Natural killer cell (primary cell): Measurements from ENCODE around the gene RPL22. TPM values are rescaled to one million over a fixed set of nuclear protein-coding genes. Genes with fewer than 3 reads are reported as not detected.

Source experiments
- ATAC-seq, 3 donors: fragments of 150-1000 bp in 2 of 3; fragments of 200-7000 bp in 1 of 3; cut with Tn5 transposase; 1 replicate in 1 of 3; 2 replicates in 2 of 3; pipeline ENCODE4 v1.10.0; 2021; ENCODE audit warnings: mild to moderate bottlenecking in 2 of 3, moderate library complexity in 2 of 3
- DNase-seq, 2 donors: peaks; one replicate each; pipeline versions ENCODE4 v3.0.0 to v3.0.0-alpha.2; 2013 to 2021; ENCODE audit warnings: mixed read lengths in 1 of 2
- H3K27ac ChIP-seq: one replicate; pipeline ENCODE4 v1.5.1; 2013; ENCODE audit warnings: mild to moderate bottlenecking, low read length
- H3K27me3 ChIP-seq: one replicate; pipeline ENCODE4 v1.6.1; 2013; ENCODE audit warnings: low read length; ENCODE audit not compliant: control insufficient read depth, insufficient read depth
- H3K36me3 ChIP-seq: one replicate; pipeline ENCODE4 v1.6.1; 2013; ENCODE audit warnings: low read length; ENCODE audit not compliant: control insufficient read depth, insufficient read depth
- H3K4me1 ChIP-seq: one replicate; pipeline ENCODE4 v1.6.1; 2013; ENCODE audit warnings: low read length; ENCODE audit not compliant: control insufficient read depth, insufficient read depth
- H3K4me3 ChIP-seq: one replicate; pipeline ENCODE4 v1.5.1; 2013; ENCODE audit warnings: low read length
- H3K9me3 ChIP-seq: one replicate; pipeline ENCODE4 v1.6.1; 2013; ENCODE audit warnings: low read length; ENCODE audit not compliant: control insufficient read depth, insufficient read depth
- H3K27ac Mint-ChIP-seq, 2 donors: one replicate each; pipeline ENCODE4 v1.8.0; 2022; ENCODE audit warnings: mild to moderate bottlenecking in 2 of 2, mixed read lengths in 2 of 2, moderate library complexity in 1 of 2
- H3K27me3 Mint-ChIP-seq, 2 donors: one replicate each; pipeline ENCODE4 v1.8.0; 2022; ENCODE audit warnings: low read depth in 2 of 2, mixed read lengths in 2 of 2
- H3K36me3 Mint-ChIP-seq: one replicate; pipeline ENCODE4 v1.8.0; 2022; ENCODE audit warnings: mixed read lengths
- H3K4me1 Mint-ChIP-seq, 2 donors: one replicate each; pipeline ENCODE4 v1.8.0; 2022; ENCODE audit warnings: mixed read lengths in 2 of 2
- H3K4me3 Mint-ChIP-seq: one replicate; pipeline ENCODE4 v1.8.0; 2022; ENCODE audit warnings: mild to moderate bottlenecking, moderate library complexity, mixed read lengths
- H3K9me3 Mint-ChIP-seq, 2 donors: one replicate each; pipeline ENCODE4 v1.8.0; 2022; ENCODE audit warnings: mixed read lengths in 2 of 2
- WGBS: methylation state at CpG from one replicate; pipeline ENCODE4 v1.1.7; 2013; ENCODE audit warnings: missing lambda C conversion rate; ENCODE audit not compliant: insufficient coverage; 5-methylcytosine and 5-hydroxymethylcytosine counted together
- intact Hi-C: fragments of 100-400 bp; cut with micrococcal nuclease; formaldehyde crosslinking; loops from one replicate; pipeline ENCODE4 v1.14.2; 2022
- total RNA-seq, 4 donors: library from RNA; stranded (reverse); fragments of 120-200 nt in 1 of 4; gene quantifications; one replicate each; pipeline versions ENCODE4 v1.2.3 to v1.2.4, GENCODE V29; 2013 to 2022
- TF ChIP-seq, protein P1 (sequence below): fragments of 200-600 bp; IDR thresholded peaks from one replicate; pipeline ENCODE4 v1.8.0; 2022; ENCODE audit warnings: antibody characterized with exemption

RPL22 gene
- total RNA-seq, 3 donors from 2014 or later (not counting 1 experiment from before 2014, with no cell fraction given), result 210 to 239 (median 228) TPM

DNA sequence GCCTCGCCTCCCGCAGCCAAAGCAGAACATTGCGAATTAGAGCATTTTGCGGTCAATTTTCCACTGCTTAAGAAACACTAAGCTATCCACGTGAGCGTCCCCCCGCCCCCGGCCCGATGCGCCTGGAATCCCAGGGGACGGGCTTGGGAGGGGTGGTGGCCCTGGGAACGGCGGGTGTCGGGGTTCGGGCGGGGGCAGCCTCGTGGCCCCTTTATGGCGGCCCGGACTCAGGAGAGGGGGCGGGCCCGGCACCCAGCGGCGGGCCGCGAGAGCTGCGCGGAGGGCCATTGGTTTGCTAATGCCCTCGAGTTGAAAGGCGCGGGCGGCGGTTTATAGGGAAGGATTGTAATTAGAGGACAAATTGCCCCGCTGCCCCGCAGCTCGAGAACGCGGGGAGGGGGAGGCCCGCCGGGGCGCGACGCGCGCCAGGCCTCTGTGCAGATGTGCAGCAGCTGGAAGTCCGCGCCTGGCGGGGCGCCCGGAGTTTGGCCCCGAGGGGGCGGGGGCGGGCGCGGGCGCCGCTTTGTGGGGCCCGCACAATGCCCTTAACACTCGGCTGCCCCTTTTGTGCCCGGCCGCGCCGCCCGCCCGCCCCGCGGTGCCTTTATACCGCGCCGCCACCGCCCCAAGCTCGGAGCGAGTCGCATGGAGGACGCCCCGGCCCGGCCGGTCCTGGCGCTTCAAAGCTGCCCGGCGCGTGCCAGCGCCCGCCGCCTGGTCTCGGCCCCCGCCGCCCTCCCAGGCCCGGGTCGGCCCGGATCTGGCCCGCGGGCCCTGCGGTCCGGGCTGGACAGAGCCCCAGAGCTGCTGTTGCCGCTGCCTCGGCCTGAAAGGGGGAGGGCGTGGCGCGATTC is 42.7 kb upstream of the RPL22 start:
- Histone ChIP-seq H3K9me3 (no peaks in the 10 kb centered on the region), H3K27me3 (peaks cover 51% of the 10 kb centered on the region), H3K4me1 (peaks cover 19% of the 10 kb centered on the region), H3K36me3 (no peaks in the 10 kb centered on the region), H3K27ac (no peak overlapping the region), H3K4me3 (no peak overlapping the region)
- Mint-ChIP-seq H3K27ac (no peak overlapping the region), H3K4me3 (no peak overlapping the region), H3K36me3 (no peaks in the 10 kb centered on the region), H3K27me3 (peaks cover 25 to 44% of the 10 kb centered on the region in 2 donors), H3K9me3 (no peaks in the 10 kb centered on the region), H3K4me1 (peaks cover 5 to 16% of the 10 kb centered on the region in 2 donors)
- DNase-seq (no peak), ATAC-seq (no peak)
- intact Hi-C loops, result loop anchor here (5.0 kb wide), 1 partner anchor 135 kb away; no protein-coding TSS in a partner anchor
- TF ChIP-seq, protein P1, sequence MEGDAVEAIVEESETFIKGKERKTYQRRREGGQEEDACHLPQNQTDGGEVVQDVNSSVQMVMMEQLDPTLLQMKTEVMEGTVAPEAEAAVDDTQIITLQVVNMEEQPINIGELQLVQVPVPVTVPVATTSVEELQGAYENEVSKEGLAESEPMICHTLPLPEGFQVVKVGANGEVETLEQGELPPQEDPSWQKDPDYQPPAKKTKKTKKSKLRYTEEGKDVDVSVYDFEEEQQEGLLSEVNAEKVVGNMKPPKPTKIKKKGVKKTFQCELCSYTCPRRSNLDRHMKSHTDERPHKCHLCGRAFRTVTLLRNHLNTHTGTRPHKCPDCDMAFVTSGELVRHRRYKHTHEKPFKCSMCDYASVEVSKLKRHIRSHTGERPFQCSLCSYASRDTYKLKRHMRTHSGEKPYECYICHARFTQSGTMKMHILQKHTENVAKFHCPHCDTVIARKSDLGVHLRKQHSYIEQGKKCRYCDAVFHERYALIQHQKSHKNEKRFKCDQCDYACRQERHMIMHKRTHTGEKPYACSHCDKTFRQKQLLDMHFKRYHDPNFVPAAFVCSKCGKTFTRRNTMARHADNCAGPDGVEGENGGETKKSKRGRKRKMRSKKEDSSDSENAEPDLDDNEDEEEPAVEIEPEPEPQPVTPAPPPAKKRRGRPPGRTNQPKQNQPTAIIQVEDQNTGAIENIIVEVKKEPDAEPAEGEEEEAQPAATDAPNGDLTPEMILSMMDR, result no peak
- WGBS, result 2% methylated on average over 99 of the region's 99 CpGs

DNA sequence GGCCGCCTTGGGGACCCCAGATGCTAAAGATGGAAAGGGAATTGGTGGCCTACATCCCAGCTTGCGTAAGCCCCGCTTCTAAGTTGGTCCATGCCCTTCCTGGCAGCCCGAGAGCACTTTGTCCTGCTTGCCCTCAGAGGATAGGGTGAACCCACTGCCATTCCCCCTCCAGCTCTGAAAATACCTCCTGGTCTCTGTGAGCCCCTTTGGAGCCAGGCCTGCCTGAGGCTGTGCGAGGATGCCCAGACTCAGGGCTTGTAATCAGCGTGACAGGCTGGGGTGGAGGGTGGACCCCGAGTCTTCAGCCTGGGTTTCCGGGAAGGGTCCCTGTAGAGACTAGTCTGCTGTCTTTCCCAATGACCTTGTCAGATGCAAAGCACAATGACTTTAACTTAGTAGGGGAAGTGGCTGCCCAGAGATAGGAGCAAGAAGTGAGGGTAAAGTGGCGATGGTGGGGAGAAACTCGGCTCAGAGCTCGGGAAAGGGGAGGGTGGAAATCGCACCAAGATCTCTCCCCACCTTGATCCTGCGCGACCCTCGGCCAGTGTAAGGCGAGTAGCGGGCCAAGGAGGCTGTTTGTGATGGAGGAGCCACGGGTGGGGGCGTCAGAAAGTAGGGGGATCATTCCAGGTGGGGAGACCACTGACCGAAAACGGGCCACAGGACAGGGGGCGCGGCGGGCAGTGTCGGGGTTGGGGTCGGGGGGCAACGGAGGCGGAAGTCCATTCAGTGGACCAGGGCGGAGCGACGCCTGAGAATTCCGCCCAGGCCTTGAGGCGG is 41.9 kb upstream of the RPL22 start:
- H3K4me3 Mint-ChIP-seq, result no peak overlapping the region
- TF ChIP-seq, protein P1, result no peak

GRCh38 chr1:6239950-6240768 is 40.8 kb upstream of the RPL22 start:
- Histone ChIP-seq H3K4me1 (peaks cover 6% of the 10 kb centered on the region), H3K4me3 (no peak overlapping the region), H3K9me3 (no peaks in the 10 kb centered on the region), H3K27ac (no peak overlapping the region), H3K36me3 (no peaks in the 10 kb centered on the region), H3K27me3 (peaks cover 36% of the 10 kb centered on the region)
- Mint-ChIP-seq H3K27me3 (peaks cover 17 to 36% of the 10 kb centered on the region in 2 donors), H3K9me3 (no peaks in the 10 kb centered on the region), H3K36me3 (no peaks in the 10 kb centered on the region), H3K27ac (no peak overlapping the region), H3K4me1 (peaks cover 7 to 10% of the 10 kb centered on the region in 2 donors), H3K4me3 (no peak overlapping the region)
- ATAC-seq (no peak), DNase-seq (no peak)
- TF ChIP-seq, protein P1, result no peak
- intact Hi-C loops, result loop anchor here (5.0 kb wide), 1 partner anchor 133 kb away; no protein-coding TSS in a partner anchor
- 44% methylated on average over 17 of the region's 17 CpGs for WGBS

More for the DNA sequence above, 41.9 kb upstream of the RPL22 start:
- 17% methylated on average over 33 of the region's 33 CpGs for WGBS
- ATAC-seq (no peak), DNase-seq (no peak)
- Histone ChIP-seq H3K4me3 (no peak overlapping the region), H3K27ac (no peak overlapping the region), H3K9me3 (no peaks in the 10 kb centered on the region), H3K36me3 (no peaks in the 10 kb centered on the region), H3K4me1 (peaks cover 12% of the 10 kb centered on the region), H3K27me3 (peaks cover 43% of the 10 kb centered on the region)
- intact Hi-C loops, result loop anchor here (5.0 kb wide), 1 partner anchor 134 kb away; no protein-coding TSS in a partner anchor
- H3K4me1 Mint-ChIP-seq, result peaks cover 5 to 8% of the 10 kb centered on the region in 2 donors
- H3K27ac Mint-ChIP-seq, result no peak overlapping the region
- H3K36me3 Mint-ChIP-seq, result no peaks in the 10 kb centered on the region
- no peaks in the 10 kb centered on the region for H3K9me3 Mint-ChIP-seq
- H3K27me3 Mint-ChIP-seq, result peaks cover 17 to 36% of the 10 kb centered on the region in 2 donors
